ENCODE results near the gene BIRC3. TPM values are rescaled to one million over a fixed set of nuclear protein-coding genes. Genes with fewer than 3 reads are reported as not detected.

Gene BIRC3
- 2.4 and 2.6 TPM in 2 replicates for total RNA-seq

DNA sequence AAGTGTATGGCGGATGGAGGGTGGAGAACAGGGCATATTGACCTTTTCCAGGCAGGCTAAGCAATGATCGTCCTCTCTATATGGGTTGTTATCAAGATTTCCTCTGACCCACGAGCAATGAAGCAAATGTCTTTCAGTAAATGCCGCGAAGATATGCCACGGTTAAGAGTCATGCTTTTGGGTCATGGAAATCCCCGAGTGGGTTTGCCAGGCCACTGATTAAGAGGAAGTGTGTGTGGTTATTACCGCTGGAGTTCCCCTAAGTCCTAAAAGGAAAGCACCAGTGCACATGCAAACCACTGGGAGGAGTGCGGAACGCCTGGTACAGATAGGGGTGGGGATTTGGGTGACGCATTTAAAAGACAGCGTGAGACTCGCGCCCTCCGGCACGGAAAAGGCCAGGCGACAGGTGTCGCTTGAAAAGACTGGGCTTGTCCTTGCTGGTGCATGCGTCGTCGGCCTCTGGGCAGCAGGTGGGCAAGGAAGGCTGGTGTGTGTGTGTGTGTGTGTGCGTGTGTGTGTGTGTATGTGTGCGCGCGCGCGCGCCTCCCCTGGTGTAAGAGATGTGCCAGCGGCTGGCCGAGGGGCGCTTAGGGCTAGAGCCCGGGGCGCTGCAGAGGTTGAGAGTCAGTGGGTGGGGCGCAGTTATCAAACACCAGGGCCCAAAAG, at the start of gene BIRC3:
Gene BIRC3, plus strand, starts transcription at position 386 of the 669 bp plus-strand sequence. CDS start 7,026 bp downstream, outside the sequence.

DNA sequence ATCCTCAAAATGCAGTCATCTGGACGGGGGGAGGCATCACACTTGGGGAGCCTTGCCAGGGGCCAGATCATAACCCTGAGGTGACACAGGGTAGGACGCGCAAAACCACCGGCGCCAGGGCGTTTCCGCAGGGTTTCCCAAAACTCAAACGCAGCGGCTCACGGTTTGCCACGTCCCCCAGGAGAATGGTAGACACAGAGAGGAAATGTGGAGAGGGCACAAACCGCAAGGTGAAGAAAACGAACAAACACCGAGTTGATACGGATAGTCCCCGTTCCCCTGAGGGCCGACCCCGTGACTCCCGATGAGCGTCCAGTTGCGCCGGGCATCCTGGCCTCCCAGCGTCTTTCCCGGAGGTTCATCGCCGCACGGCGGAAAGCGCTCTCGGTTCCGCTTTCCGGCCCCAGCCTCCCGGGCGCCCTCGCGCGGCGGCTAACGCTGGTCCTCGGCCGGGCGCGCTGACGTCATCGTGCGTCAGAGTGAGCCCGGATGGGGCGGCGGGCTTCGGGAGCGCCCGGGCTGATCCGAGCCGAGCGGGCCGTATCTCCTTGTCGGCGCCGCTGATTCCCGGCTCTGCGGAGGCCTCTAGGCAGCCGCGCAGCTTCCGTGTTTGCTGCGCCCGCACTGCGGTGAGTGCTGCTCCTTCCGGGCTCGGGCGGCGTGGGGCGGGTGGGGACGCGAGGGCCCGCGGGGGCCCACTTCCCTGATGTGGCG, 29.6 kb downstream of the BIRC3 start, which contains the start of gene BIRC2:
Gene BIRC2, plus strand, starts transcription at position 467 of the 714 bp plus-strand sequence. CDS start 2,641 bp downstream, outside the sequence.

Other genes starting within 250 kb of the BIRC3 start
- gene YAP1, start 207.0 kb upstream of the BIRC3 start, total RNA-seq, result 92.6 and 119 TPM in 2 replicates
- gene BIRC2, start 29.7 kb downstream of the BIRC3 start, total RNA-seq, result 28.0 and 45.5 TPM in 2 replicates
- 108 and 118 TPM in 2 replicates for gene TMEM123, start 135.3 kb downstream of the BIRC3 start, total RNA-seq
- gene MMP7, start 213.3 kb downstream of the BIRC3 start, total RNA-seq, result not detected in 2 replicates